Heart right ventricle (tissue), 16 donors: ENCODE measurements around the gene TXNRD2. TPM values are rescaled to one million over a fixed set of nuclear protein-coding genes. Genes with fewer than 3 reads are reported as not detected.
A peak's percentile ranks its signal among the peaks of the same experiment; 100 is the strongest.

Experiments used
- ATAC-seq, 8 donors: fragments of 200-7000 bp; cut with Tn5 transposase; one replicate each; pipeline ENCODE4 v1.9.1; 2020; ENCODE audit warnings: mild to moderate bottlenecking in 8 of 8, moderate library complexity in 8 of 8, moderate number of reproducible peaks in 1 of 8
- DNase-seq, 2 donors: peaks; one replicate each; pipeline ENCODE4 v3.0.0-alpha.2; 2020
- H3K27ac ChIP-seq, 10 donors: fragments of 200-600 bp; sonication (generic) in 2 of 10; one replicate each; pipeline versions ENCODE4 v1.5.0 to v1.8.0; 2020 to 2022; ENCODE audit warnings: mild to moderate bottlenecking in 3 of 10
- H3K27me3 ChIP-seq, 7 donors: fragments of 200-600 bp; one replicate each; pipeline ENCODE4 v1.8.0; 2021 to 2022; ENCODE audit warnings: mild to moderate bottlenecking in 2 of 7
- H3K36me3 ChIP-seq, 9 donors: fragments of 200-600 bp; sonication (generic) in 1 of 9; one replicate each; pipeline versions ENCODE4 v1.5.0 to v1.8.0; 2020 to 2022; ENCODE audit warnings: mild to moderate bottlenecking in 2 of 9
- H3K4me1 ChIP-seq, 9 donors: fragments of 200-600 bp; sonication (generic) in 1 of 9; one replicate each; pipeline versions ENCODE4 v1.5.0 to v1.8.0; 2020 to 2022; ENCODE audit warnings: mild to moderate bottlenecking in 4 of 9
- H3K4me3 ChIP-seq, 10 donors: fragments of 200-600 bp; sonication (generic) in 2 of 10; one replicate each; pipeline versions ENCODE4 v1.5.0 to v1.8.0; 2020 to 2022; ENCODE audit warnings: mild to moderate bottlenecking in 7 of 10, moderate library complexity in 2 of 10
- H3K9me3 ChIP-seq, 11 donors: fragments of 200-600 bp in 10 of 11; sonication (generic) in 2 of 11; one replicate each; pipeline versions ENCODE4 v1.5.0 to v1.8.0; 2013 to 2022; ENCODE audit warnings: mild to moderate bottlenecking in 2 of 11, control low read depth in 1 of 11, moderate library complexity in 1 of 11
- CTCF ChIP-seq, 9 donors: fragments of 200-600 bp; sonication (generic) in 2 of 9; IDR thresholded peaks; one replicate each; pipeline versions ENCODE4 v1.5.0 to v1.8.0; 2021 to 2022; ENCODE audit warnings: antibody characterized with exemption in 9 of 9, mild to moderate bottlenecking in 5 of 9, moderate library complexity in 1 of 9
- WGBS, 2 donors: extraction: QIAGEN DNeasy Blood & Tissue Kit; methylation state at CpG; one replicate each; pipeline ENCODE4 v1.1.7; 2013; ENCODE audit warnings: inconsistent platforms in 1 of 2; 5-methylcytosine and 5-hydroxymethylcytosine counted together
- intact Hi-C, 10 donors: fragments of 100-400 bp; cut with DNase I; formaldehyde crosslinking; loops; one replicate each; pipeline versions ENCODE4 v1.11.1 to v1.14.2; 2022
- polyA plus RNA-seq, 2 donors: library from polyadenylated mRNA; stranded (reverse); fragments of 200-250 nt; gene quantifications; one replicate each; pipeline ENCODE4 v1.2.3, GENCODE V29; 2013
- total RNA-seq, 10 donors: library from RNA; stranded (reverse); fragmentation: NEBNext Ultra II Directional in 3 of 10; extraction: Animal tissue kit (Norgen Biotek cat#: 25700) in 3 of 10; gene quantifications; one replicate each; pipeline versions ENCODE4 v1.2.1 to v1.2.4, GENCODE V29; 2021 to 2023
- donor health status: Arrhythmogenic right ventricular cardiomyopathy.
- donor health status: ischemic (EF 13 %, LVEDD 7.1; RV severe dilation, severe dysfunction).
- donor health status: healthy with polysubstance abuse.
- donor health status: DM: no; HTN: yes; CAD: no.
- donor health status: DM: no; HTN: no; CAD: no.
- donor health status: ischemic (EF 25% LVEDD 6.9; RV normal size, moderate dysfunction).
- donor health status: ischemic (EF 25% LVEDD 5.7; RV mildly dilated, moderate dysfunction).
- donor health status: healthy.
- donor health status: DM: yes; HTN: yes; CAD: no.
- donor health status: Ischemic cardiomyopathy.
- donor health status: ischemic (EF 35%, LVEDD 5.7; RV mildly dilated, moderate dysfunction).
- donor health status: nonischemic (EF 11% LVEDD 7.7; RV severe dilation, severe dysfunction).
- donor health status: DM: yes; HTN: yes; CAD: no.
- donor health status: PGD.
- donor health status: ischemic (EF 29% LVEDD 5.4; RV normal size, mild dysfunction).
- donor health status: nonischemic (EF 23%, LVEDD 6.1; RV moderate dilation, normal function).

Gene TXNRD2
- total and polyA plus RNA-seq, 12 donors: 25.8 to 103 (median 35.0) TPM

- H3K4me1 ChIP-seq: peaks cover 2 to 15% (median 10%) of the 10 kb centered on the region in 9 donors
- intact Hi-C loops: loop anchor here in 1 of 10 donors (5.0 kb wide), 1 partner anchor 39 kb away; no protein-coding TSS in a partner anchor
- DNase-seq (no peak), ATAC-seq (no peak)
- H3K36me3 ChIP-seq: peaks cover 0 to under 1% (median 0%) of the 10 kb centered on the region in 9 donors
- no peak overlapping the region for H3K4me3 ChIP-seq
- H3K9me3 ChIP-seq: no peaks in the 10 kb centered on the region
- no peak for TF ChIP-seq CTCF (IDR thresholded peaks at IDR 0.05)
- H3K27ac ChIP-seq: no peak overlapping the region
- H3K27me3 ChIP-seq: no peaks in the 10 kb centered on the region
- 75 to 79% methylated on average over 19 of the region's 19 CpGs for WGBS, 2 donors
Observed at GRCh38 chr22:19871023-19871844, 70.4 kb downstream of the TXNRD2 start.

GRCh38 chr22:19870153-19871022, 71.2 kb downstream of the TXNRD2 start:
- peak in 1 of 2 donors; percentile 28 for DNase-seq
- Histone ChIP-seq H3K9me3 (no peaks in the 10 kb centered on the region), H3K27me3 (no peaks in the 10 kb centered on the region), H3K4me3 (no peak overlapping the region), H3K4me1 (peaks cover 2 to 15% (median 10%) of the 10 kb centered on the region in 9 donors), H3K27ac (no peak overlapping the region), H3K36me3 (no peaks in the 10 kb centered on the region)
- TF ChIP-seq CTCF (IDR thresholded peaks at IDR 0.05): no peak
- 78 to 81% methylated on average over 30 of the region's 30 CpGs for WGBS, 2 donors
- intact Hi-C loops: loop anchor here in 1 of 10 donors (5.0 kb wide), 1 partner anchor 38 kb away; no protein-coding TSS in a partner anchor
- peak in 5 of 8 donors; percentile 11 to 61 (median 54) for ATAC-seq

- Histone ChIP-seq H3K4me1 (peaks cover under 1 to 11% (median 6%) of the 10 kb centered on the region in 9 donors), H3K36me3 (no peaks in the 10 kb centered on the region), H3K27ac (no peak overlapping the region), H3K9me3 (no peaks in the 10 kb centered on the region), H3K4me3 (no peak overlapping the region), H3K27me3 (no peaks in the 10 kb centered on the region)
- no peak for TF ChIP-seq CTCF (IDR thresholded peaks at IDR 0.05)
- intact Hi-C loops: loop anchor here in 2 of 10 donors (5.0 kb wide), 2 partner anchors 37 to 38 kb away; no protein-coding TSS in a partner anchor
- WGBS, 2 donors: 97% methylated on average over 12 of the region's 12 CpGs
- no peak for ATAC-seq
- DNase-seq: no peak
Observed at GRCh38 chr22:19869497-19870152, 72.0 kb downstream of the TXNRD2 start.
